ENCODE results near the gene MEIS2. TPM values are rescaled to one million over a fixed set of nuclear protein-coding genes. Genes with fewer than 3 reads are reported as not detected.

Gene MEIS2
- total RNA-seq, 4 donors from 2014 or later = 9.0 to 18.5 (median 16.3) TPM

GRCh38 chr15:36894075-36894474 lies 206.3 kb downstream of the MEIS2 start:
- no peak for DNase-seq (ENCODE audit: low spot score in 2 of 2)
- no peak for TF ChIP-seq CTCF (IDR thresholded peaks at IDR 0.05)
- no peak for TF ChIP-seq EP300 (IDR thresholded peaks at IDR 0.05)
- TF ChIP-seq POLR2AphosphoS5 (IDR thresholded peaks at IDR 0.05) = no peak
- no peak for TF ChIP-seq POLR2A (IDR thresholded peaks at IDR 0.05)
- Histone ChIP-seq H3K9me3 (no peaks in the 10 kb centered on the region), H3K4me1 (no peaks in the 10 kb centered on the region), H3K27me3 (no peaks in the 10 kb centered on the region), H3K4me3 (no peak overlapping the region), H3K36me3 (peaks cover 12% of the 10 kb centered on the region), H3K27ac (no peak overlapping the region)
- WGBS = 86% methylated on average over 4 of the region's 4 CpGs

GRCh38 chr15:36893276-36893675 lies 207.1 kb downstream of the MEIS2 start:
- H3K4me1 ChIP-seq = peaks cover 2% of the 10 kb centered on the region
- H3K4me3 ChIP-seq = no peak overlapping the region
- no peak for DNase-seq (ENCODE audit: low spot score in 2 of 2)
- H3K36me3 ChIP-seq = peaks cover 12% of the 10 kb centered on the region
- peaks cover 5% of the 10 kb centered on the region for H3K27me3 ChIP-seq
- TF ChIP-seq POLR2A (IDR thresholded peaks at IDR 0.05) = no peak
- H3K9me3 ChIP-seq = no peaks in the 10 kb centered on the region
- no peak overlapping the region for H3K27ac ChIP-seq
- WGBS = 97% methylated on average over 1 of the region's 1 CpG

- peak overlapping the region; percentile 43 for H3K4me3 ChIP-seq
These were observed 212.0 kb downstream of the MEIS2 start for GRCh38 chr15:36888011-36888992.

GRCh38 chr15:36887214-36887961 lies 213.0 kb downstream of the MEIS2 start:
- Histone ChIP-seq H3K4me1 (peaks cover 35% of the 10 kb centered on the region), H3K4me3 (peak overlapping the region; percentile 43), H3K27ac (no peak overlapping the region), H3K27me3 (peaks cover 56% of the 10 kb centered on the region), H3K36me3 (peaks cover 3% of the 10 kb centered on the region), H3K9me3 (no peaks in the 10 kb centered on the region)
- DNase-seq (ENCODE audit: low spot score in 2 of 2) = no peak
- WGBS = 4% methylated on average over 22 of the region's 35 CpGs
- TF ChIP-seq POLR2A (IDR thresholded peaks at IDR 0.05) = no peak
- no peak for TF ChIP-seq CTCF (IDR thresholded peaks at IDR 0.05)
- no peak for TF ChIP-seq POLR2AphosphoS5 (IDR thresholded peaks at IDR 0.05)
- TF ChIP-seq EP300 (IDR thresholded peaks at IDR 0.05) = no peak

More at GRCh38 chr15:36888011-36888992, 212.0 kb downstream of the MEIS2 start:
- H3K27ac ChIP-seq = no peak overlapping the region
- peaks cover 26% of the 10 kb centered on the region for H3K4me1 ChIP-seq
- TF ChIP-seq POLR2AphosphoS5 (IDR thresholded peaks at IDR 0.05) (no peak), CTCF (IDR thresholded peaks at IDR 0.05) (no peak), POLR2A (IDR thresholded peaks at IDR 0.05) (no peak), EP300 (IDR thresholded peaks at IDR 0.05) (no peak)
- no peaks in the 10 kb centered on the region for H3K9me3 ChIP-seq
- 22% methylated on average over 34 of the region's 51 CpGs for WGBS
- peaks cover 3% of the 10 kb centered on the region for H3K36me3 ChIP-seq
- no peak for DNase-seq (ENCODE audit: low spot score in 2 of 2)
- H3K27me3 ChIP-seq = peaks cover 47% of the 10 kb centered on the region

- Histone ChIP-seq H3K27me3 (peaks cover 63% of the 10 kb centered on the region), H3K4me3 (peak overlapping the region; percentile 43), H3K4me1 (peaks cover 35% of the 10 kb centered on the region), H3K9me3 (no peaks in the 10 kb centered on the region), H3K27ac (no peak overlapping the region), H3K36me3 (no peaks in the 10 kb centered on the region)
- WGBS = 62% methylated on average over 8 of the region's 8 CpGs
- TF ChIP-seq POLR2A (IDR thresholded peaks at IDR 0.05) (no peak), EP300 (IDR thresholded peaks at IDR 0.05) (no peak), CTCF (IDR thresholded peaks at IDR 0.05) (no peak), POLR2AphosphoS5 (IDR thresholded peaks at IDR 0.05) (no peak)
- no peak for DNase-seq (ENCODE audit: low spot score in 2 of 2)
These were observed 213.6 kb downstream of the MEIS2 start for GRCh38 chr15:36886701-36887100.

Measured in suprapubic skin (tissue), 4 donors.